IPS-18c (cell line): ENCODE data around the gene SHROOM2.
"Not testable (repeated sequence)": the region's sequence is repeated elsewhere in the genome, so short reads cannot be mapped to it uniquely, and the experiment has no call there.

Experiments used
- H3K4me3 ChIP-seq: 2 replicates; pipeline ENCODE4 v1.7.0; 2013; ENCODE audit warnings: low read depth, mild to moderate bottlenecking, low read length, moderate library complexity; ENCODE audit not compliant: insufficient read depth
- H3K9me3 ChIP-seq: one replicate; pipeline ENCODE4 v1.6.1; 2013; ENCODE audit warnings: mild to moderate bottlenecking, low read length, moderate library complexity; ENCODE audit not compliant: control insufficient read depth, insufficient read depth

Gene SHROOM2

GRCh38 chrX:9807355-9808182 is 21.3 kb downstream of the SHROOM2 start:
- H3K4me3 ChIP-seq = no peak overlapping the region; the same call in 1 of the 2 replicates
- H3K9me3 ChIP-seq = peaks cover 5% of the 10 kb centered on the region

- H3K9me3 ChIP-seq = not testable (repeated sequence)
Observed at GRCh38 chrX:9809876-9810275, 23.6 kb downstream of the SHROOM2 start.

GRCh38 chrX:9811086-9811485 is 24.9 kb downstream of the SHROOM2 start:
- not testable (repeated sequence) for H3K9me3 ChIP-seq, H3K4me3 ChIP-seq

More at GRCh38 chrX:9809876-9810275, 23.6 kb downstream of the SHROOM2 start:
- not testable (repeated sequence) for H3K4me3 ChIP-seq

GRCh38 chrX:9816084-9816700 is 30.0 kb downstream of the SHROOM2 start:
- H3K4me3 ChIP-seq = no peak overlapping the region
- peaks cover 2% of the 10 kb centered on the region for H3K9me3 ChIP-seq

GRCh38 chrX:9821572-9821971 is 35.3 kb downstream of the SHROOM2 start:
- H3K4me3 ChIP-seq = no peak overlapping the region
- H3K9me3 ChIP-seq = peaks cover 14% of the 10 kb centered on the region

GRCh38 chrX:9824554-9824953 is 38.3 kb downstream of the SHROOM2 start:
- Histone ChIP-seq H3K9me3 (peaks cover 18% of the 10 kb centered on the region), H3K4me3 (no peak overlapping the region)

- peaks cover 18% of the 10 kb centered on the region for H3K9me3 ChIP-seq
- H3K4me3 ChIP-seq = no peak overlapping the region
Observed at GRCh38 chrX:9825129-9825790, 39.0 kb downstream of the SHROOM2 start.

- no peak overlapping the region for H3K4me3 ChIP-seq
Observed at GRCh38 chrX:9825966-9826365, 39.7 kb downstream of the SHROOM2 start.

GRCh38 chrX:9829308-9830267 is 43.4 kb downstream of the SHROOM2 start:
- no peak overlapping the region for H3K4me3 ChIP-seq
- H3K9me3 ChIP-seq = peaks cover 14% of the 10 kb centered on the region

More at GRCh38 chrX:9825966-9826365, 39.7 kb downstream of the SHROOM2 start:
- H3K9me3 ChIP-seq = peaks cover 16% of the 10 kb centered on the region

- H3K4me3 ChIP-seq = no peak overlapping the region
- H3K9me3 ChIP-seq = peaks cover 8% of the 10 kb centered on the region
Observed at GRCh38 chrX:9832811-9833210, 46.6 kb downstream of the SHROOM2 start.

- peaks cover 10% of the 10 kb centered on the region for H3K9me3 ChIP-seq
- H3K4me3 ChIP-seq = no peak overlapping the region
Observed at GRCh38 chrX:9835585-9836210, 49.5 kb downstream of the SHROOM2 start.

- peaks cover 13% of the 10 kb centered on the region for H3K9me3 ChIP-seq
- H3K4me3 ChIP-seq = no peak overlapping the region
Observed at GRCh38 chrX:9842541-9842940, 56.3 kb downstream of the SHROOM2 start.

- peaks cover 9% of the 10 kb centered on the region for H3K9me3 ChIP-seq
- no peak overlapping the region for H3K4me3 ChIP-seq
Observed at GRCh38 chrX:9844936-9845577, 58.8 kb downstream of the SHROOM2 start.

- Histone ChIP-seq H3K4me3 (no peak overlapping the region), H3K9me3 (peaks cover 12% of the 10 kb centered on the region)
Observed at GRCh38 chrX:9845578-9845952, 59.3 kb downstream of the SHROOM2 start.

- Histone ChIP-seq H3K9me3 (peaks cover 7% of the 10 kb centered on the region), H3K4me3 (no peak overlapping the region; the same call in 1 of the 2 replicates)
Observed at GRCh38 chrX:9846631-9847030, 60.4 kb downstream of the SHROOM2 start.

GRCh38 chrX:9847071-9847470 is 60.8 kb downstream of the SHROOM2 start:
- Histone ChIP-seq H3K9me3 (peaks cover 7% of the 10 kb centered on the region), H3K4me3 (no peak overlapping the region)
